VCaP (cell line): ENCODE measurements around the gene TTLL1.

ENCODE experiments used
- H3K27ac ChIP-seq: fragments of 450-650 bp; 2 replicates; pipeline ENCODE4 v1.5.1; 2017
- TF ChIP-seq, protein P1 (sequence below): fragments of 450-650 bp; conservative IDR thresholded peaks from 2 replicates; pipeline ENCODE4 v1.5.1; 2017; ENCODE audit warnings: mild to moderate bottlenecking, moderate library complexity

Gene TTLL1

DNA sequence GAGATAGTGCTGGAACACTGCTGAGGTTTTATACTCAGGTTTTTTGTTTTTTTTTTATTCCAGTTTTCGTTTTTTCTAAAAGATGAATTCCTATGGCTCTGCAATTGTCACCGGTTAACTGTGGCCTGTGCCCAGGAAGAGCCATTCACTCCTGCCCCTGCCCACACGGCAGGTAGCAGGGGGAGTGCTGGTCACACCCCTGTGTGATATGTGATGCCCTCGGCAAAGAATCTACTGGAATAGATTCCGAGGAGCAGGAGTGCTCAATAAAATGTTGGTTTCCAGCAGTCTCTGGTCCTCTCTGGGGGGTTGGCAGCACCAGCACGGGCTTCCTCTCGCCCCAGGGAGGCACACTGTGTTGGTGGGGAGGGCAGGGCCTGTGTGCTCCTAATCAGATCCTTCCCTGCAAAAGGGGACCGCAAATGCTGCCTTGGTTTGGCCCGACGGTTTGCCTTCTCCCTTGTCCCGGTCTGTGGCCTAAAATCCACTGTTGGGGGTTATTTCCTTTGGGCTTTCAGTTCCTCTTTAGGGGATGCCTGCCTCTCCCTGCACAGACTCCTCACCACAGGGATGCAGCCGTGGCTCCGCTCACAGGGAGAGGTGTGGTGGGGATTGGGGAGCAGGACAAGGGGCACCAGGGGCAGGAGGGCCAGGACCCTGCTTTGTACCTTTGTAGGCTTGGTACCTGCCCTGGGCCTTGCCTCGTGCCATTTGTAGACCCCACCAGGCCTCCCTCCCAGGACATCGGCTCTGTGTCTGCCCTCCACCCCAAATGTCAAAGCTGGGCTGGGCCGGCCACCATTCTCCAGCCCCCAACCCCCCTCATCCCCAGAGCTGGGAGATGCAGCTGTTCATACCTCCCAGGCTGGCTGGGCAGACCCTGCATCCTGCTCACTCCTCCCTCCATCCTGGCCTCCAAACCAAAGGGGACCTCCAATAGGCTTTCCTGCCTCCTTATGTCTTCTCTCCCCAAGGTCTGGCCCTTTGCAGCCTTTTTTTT, 40.5 kb upstream of the TTLL1 start:
- H3K27ac ChIP-seq = peak overlapping the region; percentile 15
- TF ChIP-seq, protein P1, sequence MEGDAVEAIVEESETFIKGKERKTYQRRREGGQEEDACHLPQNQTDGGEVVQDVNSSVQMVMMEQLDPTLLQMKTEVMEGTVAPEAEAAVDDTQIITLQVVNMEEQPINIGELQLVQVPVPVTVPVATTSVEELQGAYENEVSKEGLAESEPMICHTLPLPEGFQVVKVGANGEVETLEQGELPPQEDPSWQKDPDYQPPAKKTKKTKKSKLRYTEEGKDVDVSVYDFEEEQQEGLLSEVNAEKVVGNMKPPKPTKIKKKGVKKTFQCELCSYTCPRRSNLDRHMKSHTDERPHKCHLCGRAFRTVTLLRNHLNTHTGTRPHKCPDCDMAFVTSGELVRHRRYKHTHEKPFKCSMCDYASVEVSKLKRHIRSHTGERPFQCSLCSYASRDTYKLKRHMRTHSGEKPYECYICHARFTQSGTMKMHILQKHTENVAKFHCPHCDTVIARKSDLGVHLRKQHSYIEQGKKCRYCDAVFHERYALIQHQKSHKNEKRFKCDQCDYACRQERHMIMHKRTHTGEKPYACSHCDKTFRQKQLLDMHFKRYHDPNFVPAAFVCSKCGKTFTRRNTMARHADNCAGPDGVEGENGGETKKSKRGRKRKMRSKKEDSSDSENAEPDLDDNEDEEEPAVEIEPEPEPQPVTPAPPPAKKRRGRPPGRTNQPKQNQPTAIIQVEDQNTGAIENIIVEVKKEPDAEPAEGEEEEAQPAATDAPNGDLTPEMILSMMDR = no peak

DNA sequence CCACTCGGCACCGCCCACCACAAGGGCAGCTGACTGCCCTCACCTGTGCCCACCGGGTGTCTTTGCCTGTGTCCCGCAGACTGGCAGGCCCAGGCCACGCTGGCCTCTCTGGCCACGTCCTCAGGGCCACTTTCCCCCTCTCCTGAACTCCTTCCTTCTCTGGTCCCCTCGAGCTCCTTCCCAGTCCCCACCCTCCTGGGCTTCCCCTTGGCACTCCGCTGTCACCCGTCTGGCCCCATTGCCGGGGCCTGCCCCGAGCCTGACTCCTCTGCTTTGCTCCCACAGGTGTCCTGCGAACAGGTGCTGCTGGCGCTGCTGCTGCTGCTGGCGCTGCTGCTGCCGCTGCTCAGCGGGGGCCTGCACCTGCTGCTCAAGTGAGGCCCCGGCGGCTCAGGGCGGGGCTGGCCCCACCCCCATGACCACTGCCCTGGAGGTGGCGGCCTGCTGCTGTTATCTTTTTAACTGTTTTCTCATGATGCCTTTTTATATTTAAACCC, 39.8 kb upstream of the TTLL1 start:
- TF ChIP-seq, protein P1 = no peak
- peak overlapping the region; percentile 15 for H3K27ac ChIP-seq

GRCh38 chr22:43128116-43128515, 38.9 kb upstream of the TTLL1 start:
- H3K27ac ChIP-seq = no peak overlapping the region
- TF ChIP-seq, protein P1 = no peak

GRCh38 chr22:43127166-43127908, 38.1 kb upstream of the TTLL1 start:
- TF ChIP-seq, protein P1 = no peak
- peak overlapping the region; percentile 3; the same call in 1 of the 2 replicates for H3K27ac ChIP-seq

- TF ChIP-seq, protein P1 = no peak
Observed at GRCh38 chr22:43126501-43127165, 37.4 kb upstream of the TTLL1 start.

GRCh38 chr22:43118953-43119458, 29.8 kb upstream of the TTLL1 start:
- peak overlapping the region; percentile 98 for H3K27ac ChIP-seq
- TF ChIP-seq, protein P1 = no peak

More at GRCh38 chr22:43126501-43127165, 37.4 kb upstream of the TTLL1 start:
- peak overlapping the region; percentile 3; the same call in 1 of the 2 replicates for H3K27ac ChIP-seq
